Fibroblast of villous mesenchyme (primary cell): Measurements from ENCODE around the gene WDR17. TPM values are rescaled to one million over a fixed set of nuclear protein-coding genes. Genes with fewer than 3 reads are reported as not detected.

Experiments used
- DNase-seq: peaks from one replicate; pipeline ENCODE4 v3.0.0-alpha.2; 2010; ENCODE audit warnings: low read depth
- H3K4me3 ChIP-seq: 2 replicates; pipeline ENCODE4 v1.5.1; 2011; ENCODE audit warnings: low read depth, mild to moderate bottlenecking, low read length
- total RNA-seq: library from RNA; depleted of rRNA; stranded (reverse); fragments of >200 nt; gene quantifications from 2 replicates; pipeline ENCODE4 v1.2.3, GENCODE V29; 2012
- TF ChIP-seq, protein P1 (sequence below): IDR thresholded peaks from 2 replicates; pipeline ENCODE4 v1.5.1; 2012; ENCODE audit warnings: low read depth, mild to moderate bottlenecking, low read length; ENCODE audit not compliant: insufficient read depth

The WDR17 gene
- total RNA-seq, 1 donor, result 0.86 TPM

DNA sequence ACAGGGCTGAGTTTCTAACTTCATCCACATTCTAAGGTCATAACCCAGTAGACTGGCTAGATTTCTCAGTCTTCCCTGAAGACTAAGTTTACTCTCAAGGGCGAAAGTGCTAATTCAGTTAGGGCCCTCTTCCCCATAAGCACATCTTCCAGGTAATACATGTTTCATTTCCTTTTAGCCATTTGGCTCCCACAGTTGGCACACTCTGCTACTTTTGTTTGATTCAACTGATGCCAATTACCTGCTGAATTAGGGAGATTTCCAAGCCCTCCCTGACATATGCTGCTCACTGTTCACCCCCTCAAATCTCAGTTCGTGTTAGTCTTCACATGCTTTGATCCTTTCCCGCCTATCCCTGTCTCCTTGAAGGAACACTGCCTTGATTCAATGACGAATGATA, 17.0 kb upstream of the WDR17 start:
- DNase-seq, result no peak
- no peak overlapping the region for H3K4me3 ChIP-seq
- TF ChIP-seq, protein P1, sequence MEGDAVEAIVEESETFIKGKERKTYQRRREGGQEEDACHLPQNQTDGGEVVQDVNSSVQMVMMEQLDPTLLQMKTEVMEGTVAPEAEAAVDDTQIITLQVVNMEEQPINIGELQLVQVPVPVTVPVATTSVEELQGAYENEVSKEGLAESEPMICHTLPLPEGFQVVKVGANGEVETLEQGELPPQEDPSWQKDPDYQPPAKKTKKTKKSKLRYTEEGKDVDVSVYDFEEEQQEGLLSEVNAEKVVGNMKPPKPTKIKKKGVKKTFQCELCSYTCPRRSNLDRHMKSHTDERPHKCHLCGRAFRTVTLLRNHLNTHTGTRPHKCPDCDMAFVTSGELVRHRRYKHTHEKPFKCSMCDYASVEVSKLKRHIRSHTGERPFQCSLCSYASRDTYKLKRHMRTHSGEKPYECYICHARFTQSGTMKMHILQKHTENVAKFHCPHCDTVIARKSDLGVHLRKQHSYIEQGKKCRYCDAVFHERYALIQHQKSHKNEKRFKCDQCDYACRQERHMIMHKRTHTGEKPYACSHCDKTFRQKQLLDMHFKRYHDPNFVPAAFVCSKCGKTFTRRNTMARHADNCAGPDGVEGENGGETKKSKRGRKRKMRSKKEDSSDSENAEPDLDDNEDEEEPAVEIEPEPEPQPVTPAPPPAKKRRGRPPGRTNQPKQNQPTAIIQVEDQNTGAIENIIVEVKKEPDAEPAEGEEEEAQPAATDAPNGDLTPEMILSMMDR, result no peak

DNA sequence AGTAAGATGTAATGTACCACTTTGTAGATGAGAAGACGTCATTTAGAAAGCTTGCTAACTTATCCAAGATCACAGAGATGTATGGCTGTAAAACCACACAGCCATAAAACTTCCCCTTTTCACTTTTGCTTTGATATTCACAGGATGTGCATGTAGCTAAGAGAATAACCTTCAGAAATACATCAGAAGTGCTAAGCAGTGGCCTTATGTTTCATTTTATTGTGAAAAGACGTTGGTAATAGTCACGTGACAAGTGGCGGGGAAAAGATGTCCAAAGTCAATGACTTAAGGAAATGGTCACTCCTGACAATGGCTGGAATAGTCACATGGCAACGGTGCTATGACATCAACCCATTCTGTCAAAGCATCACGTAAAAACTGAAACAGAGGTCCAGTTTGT, 12.9 kb upstream of the WDR17 start:
- no peak overlapping the region for H3K4me3 ChIP-seq
- no peak for DNase-seq
- TF ChIP-seq, protein P1, result no peak

DNA sequence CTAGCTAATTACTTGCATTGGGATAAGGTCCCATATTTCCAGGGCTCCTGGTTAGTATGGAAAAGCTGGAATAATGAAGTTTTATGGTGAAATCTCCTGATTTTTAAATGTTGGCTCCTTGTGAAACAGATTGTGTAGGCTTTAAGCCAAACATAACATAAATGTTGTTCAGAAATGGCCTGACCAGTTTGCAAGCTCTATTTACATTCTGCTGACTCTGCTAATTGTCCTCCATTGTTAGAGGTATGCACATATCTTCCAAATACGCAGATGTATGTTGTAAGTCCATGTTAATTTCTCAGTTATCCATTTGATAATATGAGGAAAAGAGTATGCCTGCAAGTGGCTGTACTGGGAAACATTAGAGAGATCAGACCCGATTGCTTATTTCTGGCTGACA, 11.9 kb upstream of the WDR17 start:
- no peak overlapping the region for H3K4me3 ChIP-seq
- no peak for DNase-seq
- TF ChIP-seq, protein P1, result no peak

DNA sequence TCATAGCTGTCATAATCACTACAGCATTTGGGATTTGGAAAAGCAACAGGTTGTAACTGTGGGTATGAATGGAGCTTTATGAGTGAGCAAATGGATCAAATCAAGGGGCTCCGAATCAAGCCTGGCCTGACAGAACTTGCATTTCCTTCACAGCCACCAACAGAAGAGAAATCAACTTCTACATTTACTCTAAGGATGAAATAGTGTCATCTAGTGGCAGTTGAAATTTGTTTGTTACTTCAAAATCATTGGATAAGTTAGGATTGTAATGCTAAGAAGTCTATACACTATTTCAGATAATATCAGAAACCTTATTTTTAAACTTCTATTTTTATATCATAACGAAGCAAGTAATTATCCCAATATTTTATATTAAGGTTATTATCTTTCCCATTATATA, 10.7 kb upstream of the WDR17 start:
- TF ChIP-seq, protein P1, result peak; percentile 17
- DNase-seq, result no peak
- no peak overlapping the region for H3K4me3 ChIP-seq

DNA sequence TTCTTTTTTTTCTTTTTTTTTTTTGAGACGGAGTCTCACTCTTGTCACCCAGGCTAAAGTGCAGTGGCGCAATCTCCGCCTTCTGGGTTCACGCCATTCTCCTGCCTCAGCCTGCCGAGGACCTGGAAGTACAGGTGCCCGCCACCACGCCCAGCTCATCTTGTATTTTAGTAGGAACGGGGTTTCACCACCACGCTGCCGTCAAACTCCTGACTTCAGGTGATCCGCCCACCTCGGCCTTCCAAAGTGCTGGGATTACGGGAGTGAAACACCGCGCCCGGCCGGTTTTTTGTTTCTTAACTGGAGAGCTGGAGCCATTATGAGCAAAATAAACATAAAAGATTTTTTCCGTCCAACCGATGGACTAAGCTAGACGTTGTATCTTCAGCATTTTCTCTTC, 1.9 kb upstream of the WDR17 start:
- no peak overlapping the region for H3K4me3 ChIP-seq
- no peak for DNase-seq
- TF ChIP-seq, protein P1, result no peak

DNA sequence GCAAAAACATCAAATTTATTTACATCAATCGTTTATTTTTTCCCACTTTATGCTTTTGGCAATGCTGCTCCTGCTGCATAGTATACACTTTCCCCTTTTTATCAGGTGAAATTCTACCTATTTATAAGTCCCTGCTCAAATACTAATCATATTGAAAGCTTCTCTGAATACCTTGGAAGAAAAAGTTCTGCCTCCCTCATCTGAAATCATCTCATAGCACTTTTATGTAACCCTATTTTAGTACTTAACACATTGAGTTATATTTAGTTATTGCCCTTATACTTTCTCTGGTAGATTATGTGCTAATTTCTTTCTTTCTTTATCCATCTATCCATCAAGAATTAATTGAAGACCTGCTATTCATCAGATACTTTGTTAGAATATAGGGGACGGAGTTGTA, 1.1 kb upstream of the WDR17 start:
- TF ChIP-seq, protein P1, result no peak
- DNase-seq, result no peak
- no peak overlapping the region for H3K4me3 ChIP-seq

DNA sequence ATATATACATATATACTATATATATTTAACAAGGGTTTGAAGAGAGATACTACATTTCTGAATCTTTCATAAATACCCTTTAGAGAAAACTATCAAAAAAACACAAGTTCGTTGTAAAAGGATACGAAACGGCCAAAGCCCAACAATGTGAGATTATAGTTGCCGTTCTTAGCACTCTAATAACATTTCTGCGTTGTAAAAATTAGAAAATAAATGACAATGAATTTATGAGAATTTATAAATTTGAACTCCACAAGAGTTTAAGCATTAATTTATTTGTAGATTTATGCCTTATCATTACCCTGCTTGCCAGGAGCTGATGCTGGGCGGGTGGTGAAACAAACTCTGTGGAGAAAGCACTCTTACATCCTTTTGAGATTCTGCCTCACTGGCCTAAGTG, 1.1 kb downstream of the WDR17 start:
- no peak overlapping the region for H3K4me3 ChIP-seq
- TF ChIP-seq, protein P1, result no peak
- no peak for DNase-seq
